HepG2 (cell line): ENCODE results near the gene CAMTA1. TPM values are rescaled to one million over a fixed set of nuclear protein-coding genes. Genes with fewer than 3 reads are reported as not detected.

Experiments used
- ATAC-seq: fragments of 200-7000 bp; cut with Tn5 transposase; 3 replicates; pipeline ENCODE4 v1.9.1; 2020; ENCODE audit warnings: mild to moderate bottlenecking, moderate library complexity
- BruUV-seq: library from RNA; stranded (reverse); fragments of 400-500 nt; replicated peaks from 2 replicates; lab custom pipeline; 2021; lab: Mats Ljungman, UMichigan
- CTCF ChIA-PET: fragments of 300-600 bp; formaldehyde crosslinking; extraction: SDS; loops from one replicate; lab custom pipeline; 2021; ENCODE audit warnings: low total read pairs, inconsistent platforms, low intra/inter-chr PET ratio; lab: Yijun Ruan, JAX
- POLR2A ChIA-PET: fragments of 350-600 bp; sonication (Branson Sonifier 250); formaldehyde crosslinking; loops from one replicate; lab custom pipeline; 2020; ENCODE audit warnings: antibody characterized with exemption, inconsistent platforms; lab: Yijun Ruan, JAX
- DNase-seq: peaks from one replicate; pipeline ENCODE4 v3.0.0-alpha.2; 2015; ENCODE audit warnings: low spot score
- FAIRE-seq: peaks from 3 replicates; lab custom pipeline; 2011; peaks lifted over from hg19 to GRCh38; lab: Jason Lieb, UNC
- H2AFZ ChIP-seq: one replicate; pipeline ENCODE4 v1.6.1; 2011; ENCODE audit warnings: low read length, inconsistent platforms
- H3K27ac ChIP-seq: fragments of 300-600 bp; 3 replicates; pipeline ENCODE4 v1.8.0; 2011; ENCODE audit warnings: mixed run types, mild to moderate bottlenecking, mixed read lengths, low read length, inconsistent platforms; ENCODE audit not compliant: insufficient read depth; ENCODE audit errors: extremely low read length
- H3K27me3 ChIP-seq, 2 experiments: fragments of 200-600 bp in 1 of 2; 2 replicates in 1 of 2; 3 replicates in 1 of 2; pipeline versions ENCODE4 v1.6.0 to v1.8.0; 2011; ENCODE audit warnings: low read length in 2 of 2, mild to moderate bottlenecking in 2 of 2, moderate library complexity in 2 of 2, inconsistent platforms in 1 of 2; ENCODE audit not compliant: insufficient read depth in 2 of 2, control insufficient read depth in 1 of 2
- H3K36me3 ChIP-seq, 2 experiments: fragments of 200-600 bp in 1 of 2; replicated peaks in 1 of 2; 2 replicates in 1 of 2; 3 replicates in 1 of 2; pipeline versions ENCODE4 v1.5.1 to v1.8.0; 2011; ENCODE audit warnings: low read length in 2 of 2, inconsistent platforms in 1 of 2; ENCODE audit not compliant: insufficient read depth in 2 of 2, control insufficient read depth in 1 of 2
- H3K4me1 ChIP-seq: 2 replicates; pipeline ENCODE4 v1.5.1; 2012; ENCODE audit warnings: low read length, inconsistent platforms; ENCODE audit not compliant: insufficient read depth
- H3K4me2 ChIP-seq: 2 replicates; pipeline ENCODE4 v1.6.0; 2011; ENCODE audit warnings: low read depth, low read length, inconsistent platforms
- H3K4me3 ChIP-seq, 3 experiments: fragments of 200-600 bp in 1 of 3; sonication (generic), shearing (Covaris generic) in 1 of 3; replicated peaks in 1 of 3; 2 replicates each; pipeline ENCODE4 v1.5.1; 2011 to 2016; ENCODE audit warnings: low read length in 3 of 3, inconsistent platforms in 2 of 3, low read depth in 2 of 3, mild to moderate bottlenecking in 2 of 3, control low read depth in 1 of 3, mixed read lengths in 1 of 3; ENCODE audit not compliant: insufficient read depth in 1 of 3
- H3K79me2 ChIP-seq: one replicate; pipeline ENCODE4 v1.6.1; 2011; ENCODE audit warnings: low read length, inconsistent platforms; ENCODE audit not compliant: insufficient read depth
- H3K9ac ChIP-seq: 2 replicates; pipeline ENCODE4 v1.6.0; 2011; ENCODE audit warnings: mild to moderate bottlenecking, low read depth, low read length, inconsistent platforms; ENCODE audit not compliant: insufficient read depth
- H3K9me3 ChIP-seq: 2 replicates; pipeline ENCODE4 v1.5.1; 2012; ENCODE audit warnings: mild to moderate bottlenecking, low read length
- H4K20me1 ChIP-seq: 2 replicates; pipeline ENCODE4 v1.6.0; 2011; ENCODE audit warnings: inconsistent platforms, mild to moderate bottlenecking, low read length, moderate library complexity; ENCODE audit not compliant: insufficient read depth
- CBX1 ChIP-seq: IDR thresholded peaks from one replicate; pipeline ENCODE4 v1.6.1; 2016; ENCODE audit warnings: antibody characterized with exemption, low read depth
- CC2D1A ChIP-seq: sonication (generic); formaldehyde crosslinking; IDR thresholded peaks from 2 replicates; pipeline ENCODE4 v1.8.1; 2023; ENCODE audit warnings: mild to moderate bottlenecking, missing genetic modification reagents
- CREB1 ChIP-seq, 2 experiments: fragments of 450-650 bp in 1 of 2; IDR thresholded peaks; 2 replicates each; pipeline ENCODE4 v1.6.1; 2016 to 2017; ENCODE audit warnings: control low read depth in 1 of 2, mild to moderate bottlenecking in 1 of 2, missing compliant biosample characterization in 1 of 2, missing genetic modification characterization in 1 of 2
- GLI4 ChIP-seq: sonication (generic); formaldehyde crosslinking; IDR thresholded peaks from 2 replicates; pipeline ENCODE4 v1.5.1; 2020; ENCODE audit warnings: missing genetic modification reagents, mild to moderate bottlenecking, moderate library complexity, borderline replicate concordance
- HIVEP1 ChIP-seq: sonication (generic); formaldehyde crosslinking; IDR thresholded peaks from 2 replicates; pipeline ENCODE4 v1.4.0; 2020; ENCODE audit warnings: mild to moderate bottlenecking, missing genetic modification reagents
- HOMEZ ChIP-seq: IDR thresholded peaks from 2 replicates; pipeline ENCODE4 v1.6.1; 2016; ENCODE audit warnings: low read depth
- REPIN1 ChIP-seq: sonication (generic); formaldehyde crosslinking; IDR thresholded peaks from 2 replicates; pipeline ENCODE4 v1.8.0; 2022; ENCODE audit warnings: missing genetic modification reagents, low read depth, mild to moderate bottlenecking, borderline replicate concordance
- ZMYM4 ChIP-seq: sonication (generic); formaldehyde crosslinking; IDR thresholded peaks from 2 replicates; pipeline ENCODE4 v1.8.1; 2023; ENCODE audit warnings: mild to moderate bottlenecking, missing genetic modification reagents
- ZNF10 ChIP-seq: sonication (generic); formaldehyde crosslinking; IDR thresholded peaks from 2 replicates; pipeline ENCODE4 v1.4.0; 2020; ENCODE audit warnings: mild to moderate bottlenecking, low read depth, missing genetic modification reagents, borderline replicate concordance
- ZNF235 ChIP-seq: sonication (generic); formaldehyde crosslinking; IDR thresholded peaks from 2 replicates; pipeline ENCODE4 v1.8.1; 2023; ENCODE audit warnings: mild to moderate bottlenecking, missing genetic modification reagents, borderline replicate concordance
- ZNF280D ChIP-seq: sonication (generic); formaldehyde crosslinking; IDR thresholded peaks from 2 replicates; pipeline ENCODE4 v1.5.1; 2020; ENCODE audit warnings: mild to moderate bottlenecking, missing genetic modification reagents
- ZNF513 ChIP-seq: sonication (generic); formaldehyde crosslinking; conservative IDR thresholded peaks from 2 replicates; pipeline ENCODE4 v1.5.0; 2020; ENCODE audit warnings: missing genetic modification reagents
- ZNF598 ChIP-seq: sonication (generic); formaldehyde crosslinking; IDR thresholded peaks from 2 replicates; pipeline ENCODE4 v1.5.1; 2020; ENCODE audit warnings: mild to moderate bottlenecking, missing genetic modification reagents, borderline replicate concordance
- WGBS: methylation state at CpG from one replicate; pipeline ENCODE4 v1.1.6; 2017; ENCODE audit warnings: low lambda C conversion rate; 5-methylcytosine and 5-hydroxymethylcytosine counted together
- in situ Hi-C: cut with HindIII; loops from 2 replicates; pipeline ENCODE4 v1.10.0; 2017; ENCODE audit warnings: low pct_unique_long_range_greater_than_20kb; ENCODE audit not compliant: extremely low pct_ligation_motif_present
- intact Hi-C: fragments of 100-400 bp; cut with micrococcal nuclease; formaldehyde crosslinking; loops from one replicate; pipeline ENCODE4 v1.10.0; 2022; ENCODE audit not compliant: unreplicated experiment
- polyA plus RNA-seq, 8 experiments: library from polyadenylated mRNA; depleted of rRNA in 3 of 8; stranded (reverse) in 7 of 8; unstranded in 1 of 8; fragments of >200 nt; fragmentation: Illumina TruSeq in 4 of 8; extraction: Trizol in 4 of 8; gene quantifications; 2 replicates each; pipeline versions ENCODE4 v1.2.1 to v1.2.3, GENCODE V29; 2011 to 2016; ENCODE audit warnings: low read depth in 4 of 8, missing spikeins in 1 of 8, mixed read lengths in 1 of 8; ENCODE audit not compliant: insufficient read depth in 1 of 8
- total RNA-seq, 5 experiments: library from RNA; depleted of rRNA; stranded (reverse); fragments of >200 nt; fragmentation: Illumina TruSeq; extraction: Trizol; gene quantifications; 2 replicates each; pipeline ENCODE4 v1.2.3, GENCODE V29; 2016; ENCODE audit warnings: low read depth in 1 of 5

Gene CAMTA1
- total and polyA plus RNA-seq, 2 of the 13 experiments (the other 11 are each of a cell fraction or from before 2014, with no cell fraction given) = 25.0 to 36.4 TPM

GRCh38 chr1:7010534-7011200 is 225.4 kb downstream of the CAMTA1 start:
- no TSS peak for BruUV-seq
- TF ChIP-seq ZNF513 (CRISPR knock-in tag) = no peak
- no peak for TF ChIP-seq ZNF280D (CRISPR knock-in tag)
- no peak for TF ChIP-seq HOMEZ (CRISPR knock-in tag)
- no peak for TF ChIP-seq HIVEP1 (CRISPR knock-in tag)
- no peak for TF ChIP-seq GLI4
- no peak for TF ChIP-seq ZNF10 (CRISPR knock-in tag)
- no peak for TF ChIP-seq ZNF598 (CRISPR knock-in tag)
- TF ChIP-seq ZNF235 (CRISPR knock-in tag) = no peak
- TF ChIP-seq CC2D1A (CRISPR knock-in tag) = no peak
- no peak for TF ChIP-seq CBX1
- TF ChIP-seq REPIN1 = no peak
- TF ChIP-seq ZMYM4 (CRISPR knock-in tag) = no peak
- TF ChIP-seq CREB1 (IDR thresholded peaks at IDR 0.05) = no peak
- no peak for TF ChIP-seq CREB1 (CRISPR knock-in tag; IDR thresholded peaks at IDR 0.05)
- DNase-seq (no peak), ATAC-seq (no peak), FAIRE-seq (no peak)
- intact Hi-C loops (no loop called here), in situ Hi-C loops (no loop called here)
- no peaks in the 10 kb centered on the region for H3K79me2 ChIP-seq
- peaks cover 13 to 57% of the 10 kb centered on the region in 2 experiments for H3K27me3 ChIP-seq
- no peaks in the 10 kb centered on the region for H3K36me3 ChIP-seq
- no peaks in the 10 kb centered on the region for H4K20me1 ChIP-seq
- no peak overlapping the region for H3K4me3 ChIP-seq
- no peaks in the 10 kb centered on the region for H3K9me3 ChIP-seq
- CTCF ChIA-PET = no interaction called here
- 3% methylated on average over 7 of the region's 13 CpGs for WGBS
- no peak overlapping the region for H3K4me2 ChIP-seq
- H3K9ac ChIP-seq = no peak overlapping the region
- no peaks in the 10 kb centered on the region for H3K4me1 ChIP-seq
- no peak overlapping the region for H3K27ac ChIP-seq
- H2AFZ ChIP-seq = no peak overlapping the region
- POLR2A ChIA-PET = no interaction called here
